ENCODE data around the gene DNMT3B.

- TF ChIP-seq TAF1 (conservative IDR thresholded peaks at IDR 0.05): no peak
- no peak for TF ChIP-seq YY1 (IDR thresholded peaks at IDR 0.05)
- TF ChIP-seq, protein P1, sequence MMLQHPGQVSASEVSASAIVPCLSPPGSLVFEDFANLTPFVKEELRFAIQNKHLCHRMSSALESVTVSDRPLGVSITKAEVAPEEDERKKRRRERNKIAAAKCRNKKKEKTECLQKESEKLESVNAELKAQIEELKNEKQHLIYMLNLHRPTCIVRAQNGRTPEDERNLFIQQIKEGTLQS (IDR thresholded peaks at IDR 0.05): no peak
- no peak for TF ChIP-seq CTCF (IDR thresholded peaks at IDR 0.05; ENCODE audit: low read depth, low read length, missing input control)
- TF ChIP-seq EGR1 (IDR thresholded peaks at IDR 0.05; ENCODE audit: low read depth in 2 of 2): no peak
- TF ChIP-seq ZBTB33 (IDR thresholded peaks at IDR 0.05): no peak
- TF ChIP-seq, protein P2, sequence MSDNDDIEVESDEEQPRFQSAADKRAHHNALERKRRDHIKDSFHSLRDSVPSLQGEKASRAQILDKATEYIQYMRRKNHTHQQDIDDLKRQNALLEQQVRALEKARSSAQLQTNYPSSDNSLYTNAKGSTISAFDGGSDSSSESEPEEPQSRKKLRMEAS (IDR thresholded peaks at IDR 0.05): no peak
- TF ChIP-seq REST (IDR thresholded peaks at IDR 0.05): no peak
- no peak for TF ChIP-seq FOXA1 (IDR thresholded peaks at IDR 0.05)
These were observed 761 bp upstream of the DNMT3B start for GRCh38 chr20:32761417-32761830.
